ENCODE measurements around the gene HS3ST3A1.

DNA sequence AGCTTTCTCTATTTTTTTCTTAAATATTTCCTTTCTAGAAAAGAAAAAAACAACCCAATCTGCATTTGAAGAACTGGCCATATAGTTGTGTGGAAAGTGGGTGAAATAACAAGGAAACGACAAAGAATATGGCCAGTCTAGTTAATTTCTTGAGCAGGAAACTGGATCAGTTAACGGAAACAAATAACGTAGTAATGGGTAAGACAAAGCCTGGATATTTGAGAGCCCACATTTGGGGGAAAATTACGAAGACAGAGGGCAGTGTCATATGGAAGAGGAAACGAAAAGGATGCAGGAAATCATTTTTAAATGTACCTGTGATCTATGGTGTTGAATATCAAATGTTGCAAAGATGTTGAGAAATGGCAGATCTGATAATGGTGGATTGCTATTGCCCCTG lies 78.6 kb downstream of the HS3ST3A1 start:
- TF ChIP-seq BACH1 (IDR thresholded peaks at IDR 0.05; ENCODE audit: low read length) (no peak), PHF8 (conservative IDR thresholded peaks at IDR 0.05; ENCODE audit: low read depth, low read length) (no peak), SIN3A (conservative IDR thresholded peaks at IDR 0.05 in 1 of 2, IDR thresholded peaks at IDR 0.05 in 1 of 2; ENCODE audit: low read depth in 1 of 2, low read length in 2 of 2) (no peak), POLR2AphosphoS5 (IDR thresholded peaks at IDR 0.05; ENCODE audit: low read depth, low read length) (no peak)
- TF ChIP-seq, protein P1, sequence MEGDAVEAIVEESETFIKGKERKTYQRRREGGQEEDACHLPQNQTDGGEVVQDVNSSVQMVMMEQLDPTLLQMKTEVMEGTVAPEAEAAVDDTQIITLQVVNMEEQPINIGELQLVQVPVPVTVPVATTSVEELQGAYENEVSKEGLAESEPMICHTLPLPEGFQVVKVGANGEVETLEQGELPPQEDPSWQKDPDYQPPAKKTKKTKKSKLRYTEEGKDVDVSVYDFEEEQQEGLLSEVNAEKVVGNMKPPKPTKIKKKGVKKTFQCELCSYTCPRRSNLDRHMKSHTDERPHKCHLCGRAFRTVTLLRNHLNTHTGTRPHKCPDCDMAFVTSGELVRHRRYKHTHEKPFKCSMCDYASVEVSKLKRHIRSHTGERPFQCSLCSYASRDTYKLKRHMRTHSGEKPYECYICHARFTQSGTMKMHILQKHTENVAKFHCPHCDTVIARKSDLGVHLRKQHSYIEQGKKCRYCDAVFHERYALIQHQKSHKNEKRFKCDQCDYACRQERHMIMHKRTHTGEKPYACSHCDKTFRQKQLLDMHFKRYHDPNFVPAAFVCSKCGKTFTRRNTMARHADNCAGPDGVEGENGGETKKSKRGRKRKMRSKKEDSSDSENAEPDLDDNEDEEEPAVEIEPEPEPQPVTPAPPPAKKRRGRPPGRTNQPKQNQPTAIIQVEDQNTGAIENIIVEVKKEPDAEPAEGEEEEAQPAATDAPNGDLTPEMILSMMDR (IDR thresholded peaks at IDR 0.05; ENCODE audit: control extremely low read depth in 1 of 3, insufficient read depth in 1 of 3, low read depth in 1 of 3, low read length in 3 of 3): no peak
